HG03354 (cell line): ENCODE measurements around the gene BEND7.
"Not testable (repeated sequence)": the region's sequence is repeated elsewhere in the genome, so short reads cannot be mapped to it uniquely, and the experiment has no call there.

Source experiments
- ATAC-seq: cut with Tn5 transposase; IDR thresholded peaks from one replicate; pipeline ENCODE4 v1.9.1; 2021; ENCODE audit warnings: mild to moderate bottlenecking; ENCODE audit not compliant: unreplicated experiment, poor library complexity, severe bottlenecking

Gene BEND7

DNA sequence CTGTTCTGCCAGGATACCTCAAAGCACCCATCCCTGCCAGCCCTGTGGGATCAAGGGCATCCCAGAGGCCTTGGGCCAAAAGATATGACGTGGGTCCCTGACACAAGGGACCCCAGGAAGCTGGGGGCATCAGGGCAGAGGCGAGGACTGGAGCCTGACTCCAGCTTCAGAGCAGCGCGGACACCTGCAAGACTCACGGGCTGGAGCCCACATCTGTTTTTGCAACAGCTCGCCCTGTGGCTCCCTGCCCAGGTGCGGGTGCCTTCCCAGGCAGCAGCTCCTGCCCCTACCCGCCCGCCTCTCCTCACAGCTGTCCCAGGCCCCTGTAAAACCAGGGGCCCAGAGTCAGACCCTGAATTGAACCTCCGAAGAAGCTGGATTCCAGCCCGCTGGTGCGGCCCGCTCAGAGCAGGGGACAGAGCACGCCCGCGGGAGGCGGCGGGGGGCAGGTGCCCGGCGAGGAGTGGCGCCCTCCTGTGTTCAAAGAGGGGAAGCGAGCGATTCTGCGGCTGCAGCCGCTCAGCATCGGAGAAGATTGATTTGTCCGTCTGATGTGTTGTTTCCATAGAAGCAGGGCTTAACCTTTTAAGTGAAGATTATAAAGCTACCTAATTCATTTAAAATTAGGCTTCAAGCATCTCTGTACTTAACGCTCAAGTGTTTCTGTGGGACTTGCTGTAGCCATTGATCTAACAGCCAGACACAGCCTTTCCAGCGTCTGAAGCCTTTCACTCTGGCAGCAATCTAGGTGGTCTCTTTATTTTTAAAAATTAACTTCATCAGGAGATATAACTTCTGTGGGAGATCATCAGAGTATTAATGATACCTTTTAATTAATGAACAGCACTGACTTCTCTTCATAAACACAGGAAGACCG lies 88.4 kb downstream of the BEND7 start:
- peak; percentile 82 for ATAC-seq

DNA sequence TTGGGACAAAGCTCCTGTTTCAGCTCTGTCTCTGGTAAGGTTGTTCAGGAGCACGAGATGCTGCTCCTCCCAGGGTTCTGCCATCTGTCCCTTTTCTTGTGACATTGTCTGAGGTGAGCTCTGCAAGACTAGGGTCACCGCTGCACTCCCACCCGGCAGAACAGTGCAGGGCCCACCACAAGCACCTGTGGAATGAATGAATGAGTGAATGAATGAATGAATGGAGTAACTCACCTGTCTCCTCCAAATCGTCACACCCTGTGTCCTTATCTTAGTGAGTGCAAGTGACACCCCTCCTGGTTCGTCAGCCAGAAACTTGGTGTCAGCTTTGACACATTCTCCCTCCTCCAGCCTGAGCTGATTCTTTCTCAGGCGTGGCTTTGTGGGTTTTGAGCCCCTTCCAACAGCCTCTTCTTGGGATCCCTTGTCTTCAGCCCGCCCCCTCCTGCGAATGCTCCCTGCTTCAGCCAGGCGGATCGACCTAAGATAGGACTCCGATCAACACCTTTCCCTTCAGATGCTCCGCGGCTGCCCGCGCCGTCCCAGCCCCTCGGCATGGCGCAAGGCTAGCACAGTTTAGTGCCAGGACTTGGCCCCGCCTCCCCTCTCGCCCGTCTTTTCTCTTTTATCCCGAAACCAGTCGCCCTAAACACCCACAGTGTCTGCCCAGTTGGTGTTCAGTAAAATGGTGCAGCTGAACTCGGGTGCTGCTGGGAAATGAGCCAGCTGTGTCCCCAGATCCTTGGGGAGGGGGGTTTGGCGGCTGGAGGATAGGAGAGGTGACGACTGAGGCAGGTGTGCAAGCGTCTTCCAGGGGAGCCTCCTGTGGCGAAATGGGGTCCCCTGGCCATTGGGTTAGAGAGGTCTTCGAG lies 89.3 kb downstream of the BEND7 start:
- ATAC-seq: peak; percentile 18

DNA sequence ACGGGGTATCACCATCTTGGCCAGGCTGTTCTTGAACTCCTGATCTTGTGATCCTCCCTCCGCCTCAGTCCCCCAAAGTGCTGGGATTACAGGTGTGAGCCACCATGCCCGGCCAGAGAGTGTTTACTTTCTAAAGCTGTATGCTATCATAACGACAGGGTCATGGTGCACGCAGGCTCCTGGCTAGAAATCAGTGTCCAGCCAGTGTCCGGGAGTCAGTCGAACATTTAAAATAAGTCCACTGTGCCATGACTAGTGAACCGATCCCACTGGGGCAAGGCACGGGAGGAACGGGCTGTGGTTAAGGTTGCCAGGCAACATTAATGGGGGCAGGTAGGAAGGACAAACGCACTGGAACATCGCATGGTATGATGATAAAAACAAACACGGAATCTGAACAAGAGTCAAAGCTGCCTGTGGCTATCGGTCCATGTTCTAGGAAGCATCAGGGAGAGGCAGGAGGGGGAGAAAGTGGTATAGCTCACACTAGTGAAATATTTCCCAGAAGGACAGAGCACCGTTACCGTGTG lies 91.7 kb downstream of the BEND7 start:
- ATAC-seq: no peak

DNA sequence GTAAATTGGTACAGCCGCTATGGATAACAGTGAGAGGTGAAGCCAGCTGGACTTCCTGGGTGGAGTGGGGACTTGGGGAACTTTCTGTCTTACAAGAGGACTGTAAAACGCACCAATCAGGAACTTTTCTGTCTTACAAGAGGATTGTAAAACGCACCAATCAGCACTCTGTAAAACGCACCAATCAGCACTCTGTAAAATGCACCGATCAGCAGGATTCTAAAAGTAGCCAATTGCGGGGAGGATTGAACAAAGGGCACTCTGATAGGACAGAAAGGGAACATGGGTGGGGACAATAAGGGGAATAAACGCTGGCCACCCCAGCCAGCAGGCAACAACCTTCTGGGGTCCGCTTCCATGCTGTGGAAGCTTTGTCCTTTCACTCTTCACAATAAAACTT lies 100.9 kb downstream of the BEND7 start:
- not testable (repeated sequence) for ATAC-seq

DNA sequence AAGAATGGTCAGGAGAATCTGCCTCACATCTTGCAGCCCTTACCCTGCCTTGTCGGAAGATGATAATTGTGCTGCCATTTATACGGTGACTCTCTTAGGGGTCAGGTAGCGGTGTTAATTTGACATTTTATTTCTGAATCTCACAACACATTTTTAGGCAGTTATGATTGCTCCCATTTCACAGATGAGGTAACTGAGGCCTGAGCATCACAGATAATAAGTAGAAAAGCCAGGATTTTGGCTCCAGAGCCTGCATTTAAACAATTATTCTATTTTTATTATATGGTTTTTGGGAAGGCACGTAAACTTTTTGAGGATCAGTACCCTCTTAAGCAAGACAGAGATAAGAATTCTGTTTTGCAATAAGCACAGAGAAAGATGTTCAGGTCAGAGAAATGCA lies 103.4 kb downstream of the BEND7 start:
- ATAC-seq: no peak

DNA sequence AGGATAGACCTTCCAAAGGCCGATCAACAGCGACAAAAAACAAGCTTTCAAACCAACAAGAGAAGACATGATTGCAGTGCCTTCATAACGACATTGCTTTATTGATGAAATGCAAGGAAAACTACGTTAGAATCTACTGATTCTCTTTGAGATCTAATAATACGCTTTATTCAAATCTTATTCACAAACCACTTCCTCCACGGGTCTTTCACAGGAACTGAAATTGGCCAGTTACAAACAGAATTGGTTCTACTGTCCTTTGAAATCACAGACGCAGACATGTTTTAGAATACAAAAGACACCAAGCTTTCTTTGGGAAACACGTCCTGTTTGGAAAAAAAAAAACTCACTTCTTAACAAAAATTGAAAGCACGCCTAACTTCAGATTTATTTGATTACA lies 106.0 kb downstream of the BEND7 start:
- ATAC-seq: no peak

DNA sequence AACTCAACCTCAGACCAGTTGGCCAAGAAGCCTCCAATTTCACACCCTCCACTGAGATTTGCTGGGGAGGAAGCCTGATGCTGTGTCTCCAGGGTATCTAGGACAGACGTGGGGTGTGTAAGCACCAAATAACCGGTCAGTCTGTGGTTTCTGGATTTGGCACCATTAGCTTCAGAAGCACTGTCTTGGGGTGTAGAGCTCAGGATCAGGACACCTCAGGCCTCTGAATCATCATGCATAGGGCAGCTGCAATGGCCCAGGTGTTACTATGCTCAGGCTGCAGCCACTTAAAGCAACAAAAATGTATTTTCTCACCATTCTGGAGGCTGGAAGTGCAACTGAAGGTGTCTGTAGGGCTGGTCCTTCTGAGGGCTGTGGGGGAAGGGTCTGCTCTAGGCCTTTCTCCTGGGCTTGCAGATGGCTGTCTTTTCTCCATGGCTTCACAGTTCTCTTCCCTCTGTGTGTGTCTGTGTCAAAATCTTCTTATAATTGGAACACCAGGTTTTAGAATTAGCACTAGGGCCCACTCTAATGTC lies 107.4 kb downstream of the BEND7 start:
- no peak for ATAC-seq

DNA sequence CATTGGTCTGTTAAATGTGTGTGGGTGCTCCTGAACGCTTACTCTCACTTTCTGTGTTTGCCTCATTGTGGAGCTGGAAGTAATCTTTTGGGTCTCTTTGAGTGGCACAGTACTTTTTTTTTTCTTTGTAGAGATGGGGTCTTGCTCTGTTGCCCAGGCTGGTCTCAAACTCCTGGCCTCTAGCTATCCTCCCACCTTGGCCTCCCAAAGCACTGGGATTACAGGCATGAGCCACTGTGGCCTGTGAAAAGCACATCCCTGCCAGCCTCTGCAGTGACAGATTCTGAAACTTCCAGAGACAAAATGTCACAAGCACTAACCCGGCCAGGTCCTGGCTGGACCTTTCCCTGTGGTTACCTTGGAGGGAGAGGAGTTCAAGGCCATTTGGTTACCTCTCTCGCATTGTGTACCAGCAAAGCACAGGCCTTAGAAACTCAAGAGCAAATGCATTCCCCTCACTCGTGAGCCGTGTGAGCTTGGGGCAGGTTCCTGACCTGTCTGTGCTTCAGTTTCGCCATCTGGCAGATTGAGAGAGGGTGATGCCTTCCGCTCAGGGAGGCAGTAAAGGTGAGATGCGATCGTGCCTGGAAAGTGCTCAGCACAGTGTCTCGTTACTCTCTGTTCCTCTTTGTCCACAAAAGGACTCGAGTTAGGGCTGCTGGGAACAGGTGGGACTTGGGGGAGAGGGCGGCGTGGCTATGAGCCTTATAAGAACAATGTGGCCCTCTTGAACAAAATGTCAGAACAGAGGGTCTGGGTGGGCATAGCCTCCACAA lies 108.1 kb downstream of the BEND7 start:
- ATAC-seq: no peak

DNA sequence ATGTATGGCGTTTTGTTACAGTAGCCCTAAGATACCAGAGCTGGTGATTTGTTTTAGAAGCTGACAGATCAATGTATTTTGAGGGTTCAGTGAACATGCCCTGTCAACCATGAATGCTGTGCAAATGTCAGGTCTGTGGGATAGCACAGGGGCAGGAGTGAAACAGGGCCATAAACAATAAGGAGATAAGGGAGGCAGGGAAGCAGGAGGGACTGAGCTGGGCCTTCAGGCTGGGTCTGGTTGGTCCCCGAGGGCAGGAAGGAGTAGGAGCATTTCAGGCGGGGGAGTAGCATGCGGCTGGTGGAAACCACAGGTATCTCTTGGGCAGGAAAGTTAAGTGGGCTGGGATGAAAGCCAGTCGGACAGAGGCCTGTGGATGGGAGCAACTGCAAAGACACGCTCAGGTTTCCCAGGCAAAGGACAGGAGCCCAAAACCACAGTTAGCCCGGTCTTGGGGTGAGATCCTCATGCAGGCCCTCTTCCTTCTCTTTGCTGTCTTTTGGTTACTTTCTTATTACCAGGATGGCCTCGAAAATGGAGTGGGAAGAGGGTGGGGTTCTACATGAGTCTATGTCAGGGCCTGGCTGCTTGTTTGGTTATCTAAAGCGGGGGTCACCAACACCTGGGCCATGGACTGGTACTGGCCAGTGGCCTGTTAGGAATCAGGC lies 111.2 kb downstream of the BEND7 start:
- no peak for ATAC-seq

DNA sequence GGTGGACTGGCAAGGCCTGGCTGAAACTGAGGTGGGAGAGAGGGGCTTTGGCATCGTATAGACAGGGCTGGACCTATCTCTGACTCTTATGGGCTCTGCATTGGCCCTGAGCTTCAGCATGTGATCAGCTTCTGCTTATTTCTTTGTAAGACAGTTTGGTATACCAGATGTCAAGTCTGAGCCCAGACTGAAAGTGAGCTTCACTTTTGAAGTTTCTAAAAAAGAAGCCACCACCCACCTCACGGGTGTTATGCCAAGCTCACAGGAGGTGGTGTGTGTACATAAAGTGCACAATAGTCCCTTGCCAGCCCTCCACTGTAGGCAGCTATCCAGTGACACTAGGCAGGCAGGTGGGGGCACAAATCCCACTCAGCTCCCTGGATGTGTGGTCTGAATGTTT lies 112.1 kb downstream of the BEND7 start:
- ATAC-seq: no peak

DNA sequence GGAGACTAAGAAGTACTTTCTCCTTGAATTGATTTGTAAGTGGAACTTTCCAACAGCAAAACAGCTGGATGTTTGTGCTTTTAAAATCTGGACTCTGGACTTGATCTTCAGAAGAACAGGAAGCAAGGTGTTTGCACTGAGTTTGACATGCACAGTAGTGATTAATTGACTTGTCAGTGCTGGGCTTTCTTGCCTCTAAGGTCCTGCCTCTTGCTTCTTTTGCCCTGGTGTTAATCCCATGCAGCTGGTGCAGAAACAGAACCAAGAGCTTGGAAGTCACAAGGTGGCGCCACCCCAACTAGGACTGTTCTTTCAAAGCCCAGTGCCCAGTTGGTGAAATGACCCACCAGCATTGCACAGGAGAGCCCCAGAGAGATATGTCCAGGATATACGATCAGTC lies 114.0 kb downstream of the BEND7 start:
- ATAC-seq: no peak

DNA sequence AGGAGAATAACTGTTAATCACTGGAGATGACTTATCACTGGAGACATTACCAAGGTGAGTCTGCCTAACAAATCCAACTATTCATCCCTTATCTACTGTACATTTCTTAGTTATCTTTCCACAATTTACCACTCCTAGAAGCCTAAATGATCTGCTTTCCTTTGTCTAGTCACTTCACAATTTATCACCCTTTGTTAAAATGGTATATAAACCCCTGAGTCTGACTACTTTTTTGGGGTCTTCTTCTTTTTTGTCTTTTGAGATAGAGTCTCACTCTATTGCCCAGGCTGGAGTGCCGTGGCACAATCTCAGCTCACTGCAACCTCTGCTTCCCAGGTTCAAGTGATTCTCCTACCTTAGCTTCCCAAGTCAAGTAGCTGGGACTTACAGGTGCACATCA lies 114.7 kb downstream of the BEND7 start:
- ATAC-seq: no peak

DNA sequence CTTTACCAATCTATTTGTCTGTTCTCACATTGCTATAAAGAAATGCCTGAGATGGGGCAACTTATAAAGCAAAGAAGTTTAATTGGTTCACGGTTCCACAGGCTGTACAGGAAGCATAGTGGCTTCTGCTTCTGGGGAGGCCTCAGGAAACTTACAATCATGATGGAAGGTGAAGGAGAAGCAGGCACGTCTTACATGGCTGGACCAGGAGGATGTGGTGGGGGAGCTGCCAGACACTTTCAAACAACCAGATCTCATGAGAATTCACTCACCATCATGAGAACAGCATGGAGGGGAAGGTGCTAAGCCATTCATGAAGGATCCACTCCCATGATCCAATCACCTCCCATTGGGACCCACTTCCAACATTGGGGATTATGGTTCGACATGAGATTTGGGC lies 115.9 kb downstream of the BEND7 start:
- no peak for ATAC-seq

DNA sequence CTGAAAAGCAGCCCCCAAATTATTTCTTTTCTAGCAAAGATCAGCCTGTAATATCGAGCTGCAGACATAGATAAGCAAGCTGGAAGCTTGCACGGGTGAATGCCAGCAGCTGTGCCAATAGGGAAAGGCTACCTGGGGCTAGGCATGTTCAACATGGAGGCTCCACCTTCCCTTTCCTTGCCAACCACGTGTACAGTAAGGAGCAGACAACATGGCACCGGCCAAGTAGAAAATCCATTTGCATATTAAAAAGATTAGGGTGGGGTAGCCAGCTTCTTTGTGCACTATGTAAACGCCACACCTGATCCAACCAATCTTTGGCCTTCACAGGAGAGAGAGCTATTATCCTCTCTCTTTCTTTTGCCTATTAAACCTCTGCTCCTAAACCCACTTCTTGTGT lies 124.0 kb downstream of the BEND7 start:
- ATAC-seq: no peak

DNA sequence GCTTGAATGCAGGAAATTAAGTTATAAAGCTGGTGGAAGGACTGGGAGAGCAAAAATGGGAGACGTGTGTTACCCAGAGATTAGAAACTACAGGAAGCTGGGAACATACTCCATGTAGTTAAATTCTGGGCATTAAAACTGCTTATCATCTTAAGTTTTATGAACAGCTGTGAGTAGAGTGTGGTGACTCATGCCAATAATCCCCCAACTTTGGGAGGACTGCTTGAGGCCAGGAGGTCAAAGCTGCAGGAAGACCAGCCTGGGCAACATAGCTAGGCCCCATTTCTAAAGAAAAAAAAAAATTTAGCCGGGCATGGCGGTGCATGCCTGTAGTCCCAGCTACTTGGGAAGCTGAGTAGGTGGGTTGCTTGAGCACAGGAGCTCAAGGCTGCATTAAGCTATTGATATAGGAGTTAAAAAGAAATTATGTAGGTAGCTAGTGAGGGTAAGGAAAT lies 124.5 kb downstream of the BEND7 start:
- ATAC-seq: no peak

DNA sequence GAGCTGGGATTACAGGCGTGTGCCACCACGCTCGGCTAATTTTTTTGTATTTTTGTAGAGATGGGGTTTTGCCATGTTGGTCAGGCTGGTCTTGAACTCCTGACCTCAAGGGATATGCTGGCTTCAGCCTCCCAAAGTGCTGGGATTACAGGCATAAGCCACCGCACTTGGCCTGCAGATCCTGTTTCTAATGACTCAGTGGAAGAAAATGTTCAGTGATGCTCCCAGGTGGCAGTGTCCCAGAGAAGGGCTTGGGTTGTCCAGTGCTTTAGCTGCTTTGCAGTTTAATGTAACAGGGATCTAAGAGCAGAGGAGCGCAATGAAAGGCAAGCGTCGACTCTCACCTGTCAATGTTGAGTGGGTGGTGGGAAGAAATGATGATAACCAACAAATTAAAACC lies 125.4 kb downstream of the BEND7 start:
- not testable (repeated sequence) for ATAC-seq

DNA sequence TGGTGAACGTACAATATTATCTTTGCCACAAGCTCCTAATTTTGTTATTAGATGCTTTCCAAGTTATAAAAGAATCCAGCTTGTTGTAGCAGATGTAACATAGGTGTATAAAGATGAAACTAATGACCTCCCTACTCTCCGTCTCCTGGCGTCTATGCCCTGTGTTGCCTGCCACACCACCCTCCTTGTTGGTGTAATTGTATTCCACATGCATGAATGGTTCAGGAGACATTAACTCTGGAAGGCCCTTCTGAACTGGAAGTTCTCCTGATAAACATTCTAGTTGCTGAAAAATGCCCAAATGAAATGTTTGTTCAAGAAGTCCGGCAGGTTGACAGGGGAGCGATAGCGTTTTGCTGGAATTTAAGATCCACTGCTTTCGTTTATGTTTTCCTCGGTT lies 126.8 kb downstream of the BEND7 start:
- no peak for ATAC-seq

DNA sequence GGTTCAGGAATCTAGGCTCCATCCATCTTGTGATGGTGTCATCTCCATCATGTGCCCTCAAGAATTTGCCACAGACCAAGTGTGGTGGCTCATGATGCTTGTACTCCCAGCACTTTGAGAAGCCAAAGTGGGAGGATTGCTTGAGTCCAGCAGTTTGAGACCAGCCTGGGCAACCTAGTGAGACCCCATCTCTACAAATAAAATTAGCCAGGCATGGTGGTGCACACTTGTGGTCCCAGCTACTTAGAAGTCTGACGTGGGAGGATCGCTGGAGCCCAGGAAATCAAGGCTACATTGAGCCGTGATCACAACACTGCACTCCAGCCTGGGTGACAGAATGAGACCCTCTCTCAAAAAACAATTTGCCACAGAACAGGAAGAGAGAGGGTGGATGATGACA lies 127.7 kb downstream of the BEND7 start:
- ATAC-seq: no peak
